DOHH2 (cell line): ENCODE results near the gene IKZF2.

Experiments used
- EZH2phosphoT487 ChIP-seq: fragments of 200-600 bp; sonication (generic); IDR thresholded peaks from 2 replicates; pipeline ENCODE4 v1.6.1; 2017; ENCODE audit warnings: borderline replicate concordance, mild to moderate bottlenecking, antibody characterized with exemption, low read length, moderate library complexity, mixed read lengths
- TF ChIP-seq, protein P1 (sequence below): fragments of 200-600 bp; sonication (generic); IDR thresholded peaks from one replicate; pipeline ENCODE4 v1.5.1; 2014; ENCODE audit warnings: antibody characterized with exemption, mild to moderate bottlenecking, low read depth, low read length; ENCODE audit not compliant: poor library complexity, severe bottlenecking

DNA sequence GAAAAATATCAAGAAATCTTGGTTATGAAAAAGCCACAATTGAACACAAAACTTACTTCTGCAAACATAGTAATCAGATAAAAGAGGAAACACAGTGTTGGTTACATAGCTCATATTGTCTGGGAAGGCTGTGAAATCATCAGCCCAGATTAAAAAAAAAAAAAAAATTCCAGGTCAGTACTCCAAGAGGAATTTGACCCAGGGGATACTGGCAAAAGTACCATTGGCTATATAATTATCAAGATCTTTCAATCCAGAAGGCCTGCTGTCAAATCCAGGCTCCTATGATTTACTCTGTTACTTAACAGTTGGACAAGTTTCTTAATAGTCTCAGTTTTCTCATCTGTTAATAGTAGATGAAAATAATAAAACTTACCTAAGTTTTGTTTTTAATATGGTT, 12.9 kb upstream of the IKZF2 start:
- TF ChIP-seq, protein P1, sequence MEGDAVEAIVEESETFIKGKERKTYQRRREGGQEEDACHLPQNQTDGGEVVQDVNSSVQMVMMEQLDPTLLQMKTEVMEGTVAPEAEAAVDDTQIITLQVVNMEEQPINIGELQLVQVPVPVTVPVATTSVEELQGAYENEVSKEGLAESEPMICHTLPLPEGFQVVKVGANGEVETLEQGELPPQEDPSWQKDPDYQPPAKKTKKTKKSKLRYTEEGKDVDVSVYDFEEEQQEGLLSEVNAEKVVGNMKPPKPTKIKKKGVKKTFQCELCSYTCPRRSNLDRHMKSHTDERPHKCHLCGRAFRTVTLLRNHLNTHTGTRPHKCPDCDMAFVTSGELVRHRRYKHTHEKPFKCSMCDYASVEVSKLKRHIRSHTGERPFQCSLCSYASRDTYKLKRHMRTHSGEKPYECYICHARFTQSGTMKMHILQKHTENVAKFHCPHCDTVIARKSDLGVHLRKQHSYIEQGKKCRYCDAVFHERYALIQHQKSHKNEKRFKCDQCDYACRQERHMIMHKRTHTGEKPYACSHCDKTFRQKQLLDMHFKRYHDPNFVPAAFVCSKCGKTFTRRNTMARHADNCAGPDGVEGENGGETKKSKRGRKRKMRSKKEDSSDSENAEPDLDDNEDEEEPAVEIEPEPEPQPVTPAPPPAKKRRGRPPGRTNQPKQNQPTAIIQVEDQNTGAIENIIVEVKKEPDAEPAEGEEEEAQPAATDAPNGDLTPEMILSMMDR: no peak
- TF ChIP-seq EZH2phosphoT487: no peak
